DMS114 treated with DMSO at 0.1 percent for 48 hours (cell line): ENCODE measurements around the gene EFNB1.
A peak's percentile ranks its signal among the peaks of the same experiment; 100 is the strongest.
"Not testable (repeated sequence)": the region's sequence is repeated elsewhere in the genome, so short reads cannot be mapped to it uniquely, and the experiment has no call there.

ENCODE experiments used
- DNase-seq: peaks from one replicate; lab custom pipeline; 2025; ENCODE audit not compliant: unreplicated experiment; lab: John Stamatoyannopoulos, UW

The EFNB1 gene

GRCh38 chrX:68828740-68829581 is at the start of gene EFNB1:
Gene EFNB1, plus strand, starts transcription at chrX:68829021. Its CDS starts 756 bp downstream, at chrX:68829777.
- peak; percentile 80 for DNase-seq

GRCh38 chrX:68781295-68781694 is 47.5 kb upstream of the EFNB1 start:
- not testable (repeated sequence) for DNase-seq

- no peak for DNase-seq
These were observed 44.0 kb upstream of the EFNB1 start for GRCh38 chrX:68784816-68785215.

GRCh38 chrX:68786581-68786980 is 42.2 kb upstream of the EFNB1 start:
- DNase-seq = not testable (repeated sequence)

- no peak for DNase-seq
These were observed 38.9 kb upstream of the EFNB1 start for GRCh38 chrX:68789966-68790365.

- DNase-seq = no peak
These were observed 36.7 kb upstream of the EFNB1 start for GRCh38 chrX:68792083-68792482.

- DNase-seq = no peak
These were observed 34.4 kb upstream of the EFNB1 start for GRCh38 chrX:68794461-68794860.

- DNase-seq = no peak
These were observed 33.1 kb upstream of the EFNB1 start for GRCh38 chrX:68795741-68796140.

GRCh38 chrX:68798400-68798799 is 30.4 kb upstream of the EFNB1 start:
- DNase-seq = not testable (repeated sequence)

GRCh38 chrX:68801737-68802290 is 27.0 kb upstream of the EFNB1 start:
- no peak for DNase-seq

- DNase-seq = peak; percentile 9
These were observed 21.0 kb upstream of the EFNB1 start for GRCh38 chrX:68807818-68808217.

- DNase-seq = peak; percentile 5
These were observed 20.0 kb upstream of the EFNB1 start for GRCh38 chrX:68808686-68809357.

GRCh38 chrX:68820476-68821110 is 8.2 kb upstream of the EFNB1 start:
- DNase-seq = no peak

- no peak for DNase-seq
These were observed 7.2 kb upstream of the EFNB1 start for GRCh38 chrX:68821616-68822015.

GRCh38 chrX:68822641-68823410 is 6.0 kb upstream of the EFNB1 start:
- peak; percentile 15 for DNase-seq

- no peak for DNase-seq
These were observed 5.2 kb upstream of the EFNB1 start for GRCh38 chrX:68823413-68824151.

- DNase-seq = no peak
These were observed 4.7 kb upstream of the EFNB1 start for GRCh38 chrX:68824152-68824433.

GRCh38 chrX:68824565-68825125 is 4.2 kb upstream of the EFNB1 start:
- no peak for DNase-seq

- DNase-seq = no peak
These were observed 2.5 kb upstream of the EFNB1 start for GRCh38 chrX:68826113-68826980.
